CD4-positive, alpha-beta T cell treated with Interleukin-1 beta for 1 hour (primary cell): ENCODE measurements around the gene HCN1.

Experiments
- DNase-seq, 2 donors: peaks; one replicate each; pipeline ENCODE4 v3.0.0-alpha.2; 2020 to 2022

Gene HCN1

DNA sequence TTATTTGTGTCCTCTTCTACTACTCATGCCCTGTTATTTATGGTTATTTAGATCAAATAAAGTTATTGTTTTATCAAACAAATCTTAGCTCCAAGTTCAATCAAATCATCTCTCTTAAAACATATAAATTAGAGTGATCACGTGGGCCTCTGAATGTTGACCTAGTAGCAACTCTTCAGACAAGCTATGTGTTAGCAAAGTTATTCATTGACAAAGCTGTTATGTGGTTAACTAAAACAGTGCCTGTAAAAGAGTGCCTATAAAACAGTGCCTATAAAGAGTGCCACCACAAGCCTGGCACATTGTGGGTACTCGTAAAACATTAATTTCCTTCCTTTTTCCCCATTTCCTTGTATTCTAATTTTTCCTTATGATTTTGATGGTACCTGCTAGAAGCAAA lies 421.9 kb downstream of the HCN1 start:
- no peak for DNase-seq

DNA sequence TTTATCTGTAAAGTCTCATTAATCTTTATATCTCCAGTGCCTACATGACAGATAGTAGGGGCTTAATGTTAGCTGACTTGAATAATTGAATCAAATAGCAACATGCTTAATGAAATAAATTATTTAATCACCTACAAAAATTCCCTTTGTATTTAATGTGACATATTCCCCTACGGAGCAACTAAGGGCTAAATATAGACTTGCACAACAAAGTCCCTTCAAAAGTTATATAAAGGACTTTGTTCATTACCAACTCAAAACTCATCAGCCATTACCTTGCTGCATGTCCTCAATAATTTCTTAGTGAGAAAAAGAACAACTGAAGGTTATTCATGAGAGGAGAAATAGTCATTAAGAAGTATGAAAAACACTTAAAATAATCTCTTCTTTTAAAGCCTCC lies 424.6 kb downstream of the HCN1 start:
- no peak for DNase-seq

GRCh38 chr5:45264447-45264846 lies 431.7 kb downstream of the HCN1 start:
- no peak for DNase-seq

- no peak for DNase-seq
These were observed 434.1 kb downstream of the HCN1 start for GRCh38 chr5:45262061-45262590.

DNA sequence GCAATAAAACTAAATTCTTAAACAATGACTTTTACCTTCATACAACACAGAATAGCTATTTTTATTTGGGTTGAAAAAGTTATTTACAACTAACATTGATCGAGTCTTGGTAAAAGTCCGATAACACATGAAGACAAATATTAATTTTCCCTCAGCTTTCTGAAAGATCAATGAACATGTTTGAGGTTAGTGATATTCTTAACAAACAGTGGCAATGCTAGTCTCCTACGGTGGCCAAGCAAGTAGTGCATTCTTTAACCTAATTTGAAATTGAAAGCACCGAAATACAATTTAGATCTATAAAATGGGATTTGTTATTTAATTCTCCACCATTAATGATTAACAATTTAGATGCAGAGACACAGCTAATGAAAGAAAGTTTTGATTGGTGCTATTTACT lies 435.1 kb downstream of the HCN1 start:
- no peak for DNase-seq

GRCh38 chr5:45260292-45260691 lies 435.9 kb downstream of the HCN1 start:
- DNase-seq, result no peak

GRCh38 chr5:45252978-45253377 lies 443.2 kb downstream of the HCN1 start:
- no peak for DNase-seq

DNA sequence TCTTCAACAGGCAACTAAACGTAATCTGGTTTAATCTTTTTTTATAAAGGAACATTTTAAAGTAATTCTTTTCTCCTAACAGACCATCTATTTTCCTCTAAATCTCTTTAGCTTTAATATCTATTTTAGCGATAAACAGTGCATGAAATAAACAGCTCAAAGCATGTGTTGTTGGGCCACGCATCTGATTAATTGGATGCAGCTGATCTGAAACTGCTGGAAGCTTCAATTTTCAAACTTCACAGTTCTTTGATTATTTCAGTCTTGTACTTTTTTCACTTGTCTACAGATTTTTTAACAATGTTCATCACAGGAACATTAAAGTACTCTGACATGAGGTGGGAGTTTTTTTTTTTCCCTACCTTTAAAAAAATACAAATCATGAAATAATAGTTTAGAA lies 443.6 kb downstream of the HCN1 start:
- DNase-seq, result no peak

DNA sequence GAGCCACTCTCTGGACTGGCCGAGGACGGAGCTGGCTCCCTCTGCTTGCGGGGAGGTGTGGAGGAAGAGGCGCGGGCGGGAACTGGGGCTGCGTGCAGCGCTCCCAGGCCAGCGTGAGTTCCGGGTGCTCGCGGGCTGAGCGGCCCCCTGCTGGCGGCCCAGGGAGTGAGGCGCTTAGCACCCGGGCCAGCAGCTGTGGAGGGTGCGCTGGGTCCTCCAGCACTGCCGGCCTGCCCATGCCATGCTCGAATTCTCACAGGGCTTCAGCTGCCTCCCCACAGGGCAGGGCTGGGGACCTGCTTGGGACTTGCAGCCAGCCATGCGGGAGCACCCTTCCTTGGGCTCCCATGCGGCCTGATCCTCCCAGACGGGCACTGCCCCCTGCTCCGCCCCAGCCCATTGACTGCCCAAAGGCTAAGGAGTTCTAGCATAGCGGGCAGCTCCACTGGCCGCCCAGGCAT lies 470.6 kb downstream of the HCN1 start:
- no peak for DNase-seq

GRCh38 chr5:45205403-45205961 lies 490.7 kb downstream of the HCN1 start:
- DNase-seq, result no peak
